Gastroesophageal sphincter (tissue), 4 donors: ENCODE measurements around the gene IFNA6. TPM values are rescaled to one million over a fixed set of nuclear protein-coding genes. Genes with fewer than 3 reads are reported as not detected.

ENCODE experiments used
- ATAC-seq: fragments of 150-250 bp; one replicate; pipeline ENCODE4 v1.9.1; 2016; ENCODE audit warnings: mild to moderate bottlenecking, moderate library complexity
- H3K27ac ChIP-seq, 4 donors: fragments of 200-600 bp; sonication (generic) in 3 of 4; 1 replicate in 3 of 4; 2 replicates in 1 of 4; pipeline ENCODE4 v1.5.1; 2016 to 2019
- H3K27me3 ChIP-seq: fragments of 200-600 bp; sonication (generic); one replicate; pipeline ENCODE4 v1.5.1; 2019
- H3K36me3 ChIP-seq, 2 donors: fragments of 200-600 bp; sonication (generic); one replicate each; pipeline ENCODE4 v1.5.1; 2019; ENCODE audit warnings: control low read depth in 1 of 2
- H3K4me1 ChIP-seq, 3 donors: fragments of 200-600 bp; sonication (generic); 1 replicate in 2 of 3; 2 replicates in 1 of 3; pipeline ENCODE4 v1.5.1; 2016 to 2019; ENCODE audit warnings: control low read depth in 2 of 3
- H3K4me3 ChIP-seq, 2 donors: fragments of 200-600 bp; sonication (generic); one replicate each; pipeline ENCODE4 v1.5.1; 2019; ENCODE audit warnings: mild to moderate bottlenecking in 1 of 2, moderate library complexity in 1 of 2
- H3K9me3 ChIP-seq, 3 donors: fragments of 200-600 bp; sonication (generic); one replicate each; pipeline ENCODE4 v1.5.1; 2017 to 2019; ENCODE audit warnings: control low read depth in 2 of 3
- CTCF ChIP-seq, 4 experiments: fragments of 200-600 bp in 2 of 4; fragments of 450-650 bp in 2 of 4; sonication (generic) in 1 of 4; IDR thresholded peaks; one replicate each; pipeline ENCODE4 v1.5.1; 2017 to 2019; ENCODE audit warnings: antibody characterized with exemption in 4 of 4, mild to moderate bottlenecking in 2 of 4, moderate library complexity in 2 of 4
- EP300 ChIP-seq: sonication (generic); formaldehyde crosslinking; IDR thresholded peaks from one replicate; pipeline ENCODE4 v1.6.1; 2017; ENCODE audit warnings: antibody characterized with exemption, mild to moderate bottlenecking
- POLR2A ChIP-seq, 2 donors: fragments of 450-650 bp; IDR thresholded peaks; one replicate each; pipeline ENCODE4 v1.6.1; 2017; ENCODE audit warnings: antibody characterized with exemption in 2 of 2, mild to moderate bottlenecking in 2 of 2, moderate library complexity in 1 of 2
- POLR2AphosphoS5 ChIP-seq: sonication (generic); formaldehyde crosslinking; IDR thresholded peaks from one replicate; pipeline ENCODE4 v1.6.1; 2017; ENCODE audit warnings: antibody characterized with exemption
- WGBS, 2 donors: methylation state at CpG; one replicate each; pipeline ENCODE4 v1.1.5; 2018; ENCODE audit warnings: low coverage in 1 of 2; 5-methylcytosine and 5-hydroxymethylcytosine counted together
- total RNA-seq, 4 donors: library from RNA; depleted of rRNA; stranded (reverse); fragments of >200 nt; gene quantifications; one replicate each; pipeline ENCODE4 v1.1.0, GENCODE V29; 2016

IFNA6 gene
- not detected for total RNA-seq

- TF ChIP-seq EP300 (no peak), POLR2AphosphoS5 (no peak), POLR2A (IDR thresholded peaks at IDR 0.05) (no peak)
- no peak within 1 kb of the TSS for H3K27ac ChIP-seq
- H3K9me3 ChIP-seq = no peaks in the 10 kb centered on the region
- H3K4me1 ChIP-seq = no peaks in the 10 kb centered on the region
- H3K27me3 ChIP-seq = no peaks in the 10 kb centered on the region
- ATAC-seq = no peak
- WGBS, 2 donors = 64 to 80% methylated on average over 1 of the region's 1 CpG
- no peak within 1 kb of the TSS for H3K4me3 ChIP-seq
- H3K36me3 ChIP-seq = no peaks in the 10 kb centered on the region
Observed at GRCh38 chr9:21350787-21351186, at the start of gene IFNA6. IFNA6 (minus strand) TSS chr9:21350887; CDS start chr9:21350887, 0 bp downstream.

DNA sequence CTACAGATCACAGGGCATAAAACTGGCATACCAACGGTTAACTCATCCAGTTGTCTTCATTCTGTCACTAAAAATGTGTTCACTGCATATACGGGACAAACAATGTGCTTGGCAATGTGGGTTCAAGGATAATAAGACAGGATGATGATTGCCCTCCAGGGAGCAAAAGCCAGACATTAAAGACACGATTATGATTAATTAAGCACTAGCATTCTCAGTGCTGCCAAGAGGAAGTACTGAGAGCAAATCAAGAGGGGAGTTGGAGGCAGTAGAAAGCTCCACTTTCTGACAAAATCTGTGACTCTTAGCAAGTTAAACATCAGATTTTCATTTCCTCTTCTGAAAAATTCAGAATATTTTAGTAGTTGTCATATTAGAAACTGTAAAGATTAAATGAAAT is 49.3 kb upstream of the IFNA6 start:
- Histone ChIP-seq H3K27ac (no peak overlapping the region), H3K4me3 (no peak overlapping the region), H3K27me3 (peaks cover 66% of the 10 kb centered on the region), H3K36me3 (no peaks in the 10 kb centered on the region), H3K9me3 (no peaks in the 10 kb centered on the region), H3K4me1 (peaks cover 0 to 20% (median 6%) of the 10 kb centered on the region in 3 donors)
- 32 to 45% methylated on average over 2 to 3 of the region's 3 CpGs for WGBS, 2 donors
- no peak for ATAC-seq
- TF ChIP-seq CTCF (IDR thresholded peaks at IDR 0.05) = no peak
- no peak for TF ChIP-seq POLR2A (IDR thresholded peaks at IDR 0.05)
- no peak for TF ChIP-seq EP300
- no peak for TF ChIP-seq POLR2AphosphoS5

DNA sequence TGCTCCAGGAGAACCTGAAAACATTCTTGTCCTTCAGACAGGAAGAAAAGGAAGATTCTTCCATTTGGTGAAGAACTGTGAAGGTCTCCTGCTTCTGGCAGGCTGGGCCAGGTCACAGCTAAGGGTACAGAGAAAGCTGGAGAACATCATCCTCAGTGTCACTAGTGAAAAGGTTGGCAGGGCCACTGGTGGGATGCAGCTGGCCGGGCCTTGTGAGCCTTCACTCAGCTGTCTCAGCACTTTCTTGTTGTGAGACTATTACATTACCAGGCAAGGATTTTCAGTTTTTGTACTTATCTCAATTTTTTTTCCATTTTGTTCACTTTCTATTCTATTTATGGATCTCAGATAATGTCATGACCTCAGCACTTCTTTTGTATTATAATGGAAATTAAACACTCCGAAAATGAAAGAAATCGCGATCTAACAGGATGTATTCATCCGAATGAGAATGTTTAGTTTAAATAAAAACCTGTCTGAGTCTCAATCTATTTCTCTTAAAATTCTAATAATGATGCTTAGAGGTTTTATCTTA is 48.3 kb upstream of the IFNA6 start:
- peaks cover 72% of the 10 kb centered on the region for H3K27me3 ChIP-seq
- H3K4me1 ChIP-seq = peaks cover 0 to 20% (median 6%) of the 10 kb centered on the region in 3 donors
- 78 to 94% methylated on average over 5 of the region's 5 CpGs for WGBS, 2 donors
- no peak for ATAC-seq
- no peak overlapping the region for H3K4me3 ChIP-seq
- no peaks in the 10 kb centered on the region for H3K36me3 ChIP-seq
- TF ChIP-seq POLR2AphosphoS5 = no peak
- no peak for TF ChIP-seq POLR2A (IDR thresholded peaks at IDR 0.05)
- no peak for TF ChIP-seq EP300
- TF ChIP-seq CTCF (IDR thresholded peaks at IDR 0.05) = no peak
- no peak overlapping the region for H3K27ac ChIP-seq
- no peaks in the 10 kb centered on the region for H3K9me3 ChIP-seq

- Histone ChIP-seq H3K27ac (peak overlapping the region in 1 of 4 donors; percentile 10), H3K36me3 (no peaks in the 10 kb centered on the region), H3K4me3 (peak overlapping the region; percentile 11 to 50), H3K27me3 (peaks cover 76% of the 10 kb centered on the region), H3K9me3 (no peaks in the 10 kb centered on the region), H3K4me1 (peaks cover 0 to 9% (median 0%) of the 10 kb centered on the region in 3 donors)
- 7 to 19% methylated on average over 11 to 32 of the region's 40 CpGs for WGBS, 2 donors
- peak; percentile 43 to 85 (median 51) for TF ChIP-seq CTCF (IDR thresholded peaks at IDR 0.05)
- TF ChIP-seq EP300 = no peak
- no peak for TF ChIP-seq POLR2A (IDR thresholded peaks at IDR 0.05)
- TF ChIP-seq POLR2AphosphoS5 = no peak
- ATAC-seq = peak; percentile 72
Observed at GRCh38 chr9:21395778-21396717, 45.4 kb upstream of the IFNA6 start.

DNA sequence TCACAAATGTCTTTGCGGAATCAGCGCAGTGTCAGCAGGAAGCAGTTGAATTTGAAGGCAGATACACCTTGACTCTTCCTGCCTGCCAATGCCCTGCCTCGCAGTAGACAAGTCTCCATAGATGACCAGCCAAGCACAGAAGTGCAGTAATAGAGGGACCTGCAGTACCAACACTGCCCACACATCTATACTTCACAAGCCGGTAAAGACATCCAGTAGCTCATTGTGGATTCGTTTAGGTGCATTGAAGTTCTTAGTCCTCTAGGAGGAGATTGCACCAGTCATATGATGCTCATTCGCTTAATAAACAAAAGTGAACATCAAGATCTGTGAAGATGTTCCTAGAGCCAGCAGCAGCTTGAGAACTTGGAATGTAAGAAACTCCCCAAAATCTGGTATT is 41.6 kb upstream of the IFNA6 start:
- H3K4me3 ChIP-seq = no peak overlapping the region
- peaks cover 0 to 9% (median 0%) of the 10 kb centered on the region in 3 donors for H3K4me1 ChIP-seq
- H3K27me3 ChIP-seq = peaks cover 78% of the 10 kb centered on the region
- H3K36me3 ChIP-seq = no peaks in the 10 kb centered on the region
- no peaks in the 10 kb centered on the region for H3K9me3 ChIP-seq
- TF ChIP-seq POLR2AphosphoS5 = no peak
- no peak for TF ChIP-seq CTCF (IDR thresholded peaks at IDR 0.05)
- TF ChIP-seq POLR2A (IDR thresholded peaks at IDR 0.05) = no peak
- TF ChIP-seq EP300 = no peak
- no peak for ATAC-seq
- H3K27ac ChIP-seq = no peak overlapping the region
- 80 to 92% methylated on average over 4 to 5 of the region's 6 CpGs for WGBS, 2 donors
